Measurements from ENCODE around the gene SPATA24. TPM values are rescaled to one million over a fixed set of nuclear protein-coding genes. Genes with fewer than 3 reads are reported as not detected.

The SPATA24 gene
- total and polyA plus RNA-seq, 2 of the 13 experiments (the other 11 are each of a cell fraction or from before 2014, with no cell fraction given), result 6.0 to 11.1 TPM

- Histone ChIP-seq H3K36me3 (replicated peaks in 1 of 2; ENCODE audit: control insufficient read depth in 1 of 2, insufficient read depth in 2 of 2, low read length in 2 of 2) (no peaks in the 10 kb centered on the region), H3K9ac (ENCODE audit: insufficient read depth, low read depth, low read length) (no peak overlapping the region), H4K20me1 (ENCODE audit: insufficient read depth, low read length) (no peaks in the 10 kb centered on the region), H3K9me3 (ENCODE audit: low read length) (no peaks in the 10 kb centered on the region), H3K4me3 (replicated peaks in 1 of 3; ENCODE audit: insufficient read depth in 1 of 3, low read depth in 2 of 3, low read length in 3 of 3) (no peak overlapping the region), H3K27me3 (ENCODE audit: control insufficient read depth in 1 of 2, insufficient read depth in 2 of 2, low read length in 2 of 2) (no peaks in the 10 kb centered on the region), H3K27ac (ENCODE audit: extremely low read length, insufficient read depth, low read length) (no peak overlapping the region), H3K4me1 (ENCODE audit: insufficient read depth, low read length) (peaks cover 33% of the 10 kb centered on the region), H3K4me2 (ENCODE audit: low read depth, low read length) (no peak overlapping the region), H3K79me2 (ENCODE audit: insufficient read depth, low read length) (no peaks in the 10 kb centered on the region), H2AFZ (ENCODE audit: low read length) (no peak overlapping the region)
- ChIA-PET CTCF (ENCODE audit: low intra/inter-chr PET ratio, low total read pairs) (no interaction called here), POLR2A (interaction anchor here (0.7 to 0.9 kb wide), 2 partner anchors 9 to 92 kb away, joined by 3 read pairs; no protein-coding TSS in a partner anchor)
- intact Hi-C loops (cut with micrococcal nuclease; ENCODE audit: unreplicated experiment) (no loop called here), in situ Hi-C loops (cut with HindIII; ENCODE audit: extremely low pct_ligation_motif_present, low pct_unique_long_range_greater_than_20kb) (no loop called here)
- no peak for FAIRE-seq
- TF ChIP-seq CREB1 (IDR thresholded peaks at IDR 0.05), result no peak
- TF ChIP-seq CREB1 (CRISPR knock-in tag; IDR thresholded peaks at IDR 0.05), result no peak
- TF ChIP-seq CENPBD1 (CRISPR knock-in tag; IDR thresholded peaks at IDR 0.05; ENCODE audit: borderline replicate concordance, low read depth), result no peak
- TF ChIP-seq RBAK (CRISPR knock-in tag; IDR thresholded peaks at IDR 0.05), result no peak
- no peak for TF ChIP-seq KAT2B (IDR thresholded peaks at IDR 0.05; ENCODE audit: borderline replicate concordance, low read depth, low read length)
- TF ChIP-seq ZKSCAN8 (CRISPR knock-in tag; IDR thresholded peaks at IDR 0.05; ENCODE audit: borderline replicate concordance), result no peak
- TF ChIP-seq FOXO4 (CRISPR knock-in tag; conservative IDR thresholded peaks at IDR 0.05), result no peak
- no peak for TF ChIP-seq PHF5A (CRISPR knock-in tag; IDR thresholded peaks at IDR 0.05; ENCODE audit: low read depth, unreplicated experiment)
- TF ChIP-seq USF2 (IDR thresholded peaks at IDR 0.05; ENCODE audit: low read depth, low read length), result no peak
- no peak for TF ChIP-seq USF2 (CRISPR knock-in tag; IDR thresholded peaks at IDR 0.05; ENCODE audit: borderline replicate concordance)
- TF ChIP-seq MAZ (IDR thresholded peaks at IDR 0.05; ENCODE audit: borderline replicate concordance, low read depth, low read length), result no peak
- no peak for TF ChIP-seq MAZ (CRISPR knock-in tag; IDR thresholded peaks at IDR 0.05; ENCODE audit: low read depth)
- TF ChIP-seq ZNF512 (CRISPR knock-in tag; IDR thresholded peaks at IDR 0.05), result no peak
- no peak for TF ChIP-seq NCOR1 (IDR thresholded peaks at IDR 0.05; ENCODE audit: borderline replicate concordance, low read length)
- TF ChIP-seq ETS1 (CRISPR knock-in tag; IDR thresholded peaks at IDR 0.05), result no peak
- no peak for TF ChIP-seq JUNB (CRISPR knock-in tag; IDR thresholded peaks at IDR 0.05; ENCODE audit: borderline replicate concordance)
- WGBS (ENCODE audit: low lambda C conversion rate), result 68% methylated on average over 16 of the region's 17 CpGs
- BruUV-seq (replicated peaks), result no TSS peak
- no peak for ATAC-seq
- DNase-seq (ENCODE audit: low spot score), result no peak
Measured at GRCh38 chr5:139410993-139411828, 7.3 kb upstream of the SPATA24 start.

Data from HepG2 (cell line).